ENCODE data around the gene OLFML2A.

Gene OLFML2A

GRCh38 chr9:124797343-124798103 lies 20.6 kb downstream of the OLFML2A start:
- Histone ChIP-seq H3K79me2 (no peaks in the 10 kb centered on the region), H3K4me3 (ENCODE audit: low read depth, low read length) (no peak overlapping the region), H3K27me3 (ENCODE audit: control insufficient read depth, insufficient read depth, low read length) (no peaks in the 10 kb centered on the region), H3K9ac (no peak overlapping the region), H3K4me2 (ENCODE audit: low read length) (no peak overlapping the region), H3K4me1 (no peaks in the 10 kb centered on the region), H3K36me3 (ENCODE audit: control insufficient read depth, insufficient read depth, low read length) (no peaks in the 10 kb centered on the region), H2AFZ (no peak overlapping the region), H3K9me3 (ENCODE audit: control insufficient read depth, low read length) (no peaks in the 10 kb centered on the region), H3K27ac (no peak overlapping the region)
- TF ChIP-seq, protein P1, sequence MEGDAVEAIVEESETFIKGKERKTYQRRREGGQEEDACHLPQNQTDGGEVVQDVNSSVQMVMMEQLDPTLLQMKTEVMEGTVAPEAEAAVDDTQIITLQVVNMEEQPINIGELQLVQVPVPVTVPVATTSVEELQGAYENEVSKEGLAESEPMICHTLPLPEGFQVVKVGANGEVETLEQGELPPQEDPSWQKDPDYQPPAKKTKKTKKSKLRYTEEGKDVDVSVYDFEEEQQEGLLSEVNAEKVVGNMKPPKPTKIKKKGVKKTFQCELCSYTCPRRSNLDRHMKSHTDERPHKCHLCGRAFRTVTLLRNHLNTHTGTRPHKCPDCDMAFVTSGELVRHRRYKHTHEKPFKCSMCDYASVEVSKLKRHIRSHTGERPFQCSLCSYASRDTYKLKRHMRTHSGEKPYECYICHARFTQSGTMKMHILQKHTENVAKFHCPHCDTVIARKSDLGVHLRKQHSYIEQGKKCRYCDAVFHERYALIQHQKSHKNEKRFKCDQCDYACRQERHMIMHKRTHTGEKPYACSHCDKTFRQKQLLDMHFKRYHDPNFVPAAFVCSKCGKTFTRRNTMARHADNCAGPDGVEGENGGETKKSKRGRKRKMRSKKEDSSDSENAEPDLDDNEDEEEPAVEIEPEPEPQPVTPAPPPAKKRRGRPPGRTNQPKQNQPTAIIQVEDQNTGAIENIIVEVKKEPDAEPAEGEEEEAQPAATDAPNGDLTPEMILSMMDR (IDR thresholded peaks at IDR 0.05): no peak

- Histone ChIP-seq H2AFZ (no peak overlapping the region), H3K4me3 (ENCODE audit: low read depth, low read length) (no peak overlapping the region), H3K4me1 (no peaks in the 10 kb centered on the region), H3K4me2 (ENCODE audit: low read length) (no peak overlapping the region), H3K36me3 (ENCODE audit: control insufficient read depth, insufficient read depth, low read length) (no peaks in the 10 kb centered on the region), H3K27ac (no peak overlapping the region), H3K27me3 (ENCODE audit: control insufficient read depth, insufficient read depth, low read length) (no peaks in the 10 kb centered on the region), H3K9ac (no peak overlapping the region), H3K79me2 (no peaks in the 10 kb centered on the region), H3K9me3 (ENCODE audit: control insufficient read depth, low read length) (no peaks in the 10 kb centered on the region)
- TF ChIP-seq, protein P1 (IDR thresholded peaks at IDR 0.05): no peak
Measured at GRCh38 chr9:124799274-124800006, 22.5 kb downstream of the OLFML2A start.

- no peaks in the 10 kb centered on the region for H3K9me3 ChIP-seq (ENCODE audit: control insufficient read depth, low read length)
- no peak overlapping the region for H3K4me2 ChIP-seq (ENCODE audit: low read length)
- H3K27ac ChIP-seq: peak overlapping the region; percentile 42
- no peaks in the 10 kb centered on the region for H3K36me3 ChIP-seq (ENCODE audit: control insufficient read depth, insufficient read depth, low read length)
- H3K4me3 ChIP-seq (ENCODE audit: low read depth, low read length): no peak overlapping the region
- H3K9ac ChIP-seq: no peak overlapping the region
- H3K27me3 ChIP-seq (ENCODE audit: control insufficient read depth, insufficient read depth, low read length): no peaks in the 10 kb centered on the region
- no peaks in the 10 kb centered on the region for H3K4me1 ChIP-seq
- no peaks in the 10 kb centered on the region for H3K79me2 ChIP-seq
- H2AFZ ChIP-seq: no peak overlapping the region
- TF ChIP-seq, protein P1 (IDR thresholded peaks at IDR 0.05): no peak
Measured at GRCh38 chr9:124800306-124801259, 23.6 kb downstream of the OLFML2A start.

DNA sequence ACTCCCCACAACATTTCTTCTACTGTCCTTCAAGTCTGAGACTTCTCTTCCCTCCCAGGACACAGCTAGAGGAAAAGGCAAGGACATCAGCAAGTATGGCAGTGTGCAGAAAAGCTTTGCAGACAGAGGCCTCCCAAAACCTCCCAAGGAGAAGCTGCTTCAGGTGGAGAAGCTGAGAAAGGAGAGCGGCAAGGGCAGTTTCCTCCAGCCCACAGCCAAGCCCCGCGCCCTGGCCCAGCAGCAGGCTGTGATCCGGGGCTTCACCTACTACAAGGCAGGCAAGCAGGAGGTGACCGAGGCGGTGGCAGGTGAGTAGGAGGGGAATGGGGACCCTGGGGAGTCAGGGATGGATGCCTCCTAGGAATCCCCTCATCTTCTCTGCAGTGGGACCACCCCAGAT lies 24.4 kb downstream of the OLFML2A start:
- Histone ChIP-seq H3K9me3 (ENCODE audit: control insufficient read depth, low read length) (no peaks in the 10 kb centered on the region), H3K36me3 (ENCODE audit: control insufficient read depth, insufficient read depth, low read length) (no peaks in the 10 kb centered on the region), H3K4me1 (no peaks in the 10 kb centered on the region), H3K4me2 (ENCODE audit: low read length) (no peak overlapping the region), H3K27me3 (ENCODE audit: control insufficient read depth, insufficient read depth, low read length) (no peaks in the 10 kb centered on the region), H3K79me2 (no peaks in the 10 kb centered on the region), H3K4me3 (ENCODE audit: low read depth, low read length) (no peak overlapping the region), H3K9ac (no peak overlapping the region), H3K27ac (no peak overlapping the region), H2AFZ (no peak overlapping the region)
- TF ChIP-seq, protein P1 (IDR thresholded peaks at IDR 0.05): no peak

Measured in parathyroid adenoma (tissue), 2 donors.